ENCODE measurements around the gene IRF6. TPM values are rescaled to one million over a fixed set of nuclear protein-coding genes. Genes with fewer than 3 reads are reported as not detected.

Gene IRF6
- total RNA-seq, 4 donors from 2014 or later: 0.42 to 1.8 (median 1.4) TPM

DNA sequence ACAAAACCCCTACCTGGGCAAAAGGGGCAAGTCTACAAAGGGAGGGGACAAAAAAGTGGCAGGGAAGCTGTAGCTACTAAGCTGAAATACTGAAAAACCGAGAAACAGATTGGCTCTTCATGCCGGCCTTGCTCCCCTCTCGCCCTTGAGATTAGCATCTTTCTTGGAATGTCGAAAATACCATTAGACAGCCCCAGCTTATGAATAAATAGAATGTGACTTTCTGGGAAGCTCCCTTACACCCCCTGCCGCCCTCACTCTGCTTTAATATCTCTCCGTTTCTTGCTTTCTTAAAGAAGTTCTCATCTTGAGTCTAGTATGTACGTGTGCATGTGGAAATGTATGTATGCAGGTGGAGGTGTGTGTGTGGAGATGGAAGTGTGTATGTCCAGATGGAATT is 36.0 kb downstream of the IRF6 start:
- Histone ChIP-seq H3K27ac (peak overlapping the region in 3 of 4 donors; percentile 72 to 85 (median 76)), H3K36me3 (no peaks in the 10 kb centered on the region), H3K4me3 (peak overlapping the region in 1 of 4 donors; percentile 41), H3K27me3 (no peaks in the 10 kb centered on the region), H3K9me3 (no peaks in the 10 kb centered on the region), H3K4me1 (peaks cover 0 to 27% (median 26%) of the 10 kb centered on the region in 4 donors)
- TF ChIP-seq, protein P1, sequence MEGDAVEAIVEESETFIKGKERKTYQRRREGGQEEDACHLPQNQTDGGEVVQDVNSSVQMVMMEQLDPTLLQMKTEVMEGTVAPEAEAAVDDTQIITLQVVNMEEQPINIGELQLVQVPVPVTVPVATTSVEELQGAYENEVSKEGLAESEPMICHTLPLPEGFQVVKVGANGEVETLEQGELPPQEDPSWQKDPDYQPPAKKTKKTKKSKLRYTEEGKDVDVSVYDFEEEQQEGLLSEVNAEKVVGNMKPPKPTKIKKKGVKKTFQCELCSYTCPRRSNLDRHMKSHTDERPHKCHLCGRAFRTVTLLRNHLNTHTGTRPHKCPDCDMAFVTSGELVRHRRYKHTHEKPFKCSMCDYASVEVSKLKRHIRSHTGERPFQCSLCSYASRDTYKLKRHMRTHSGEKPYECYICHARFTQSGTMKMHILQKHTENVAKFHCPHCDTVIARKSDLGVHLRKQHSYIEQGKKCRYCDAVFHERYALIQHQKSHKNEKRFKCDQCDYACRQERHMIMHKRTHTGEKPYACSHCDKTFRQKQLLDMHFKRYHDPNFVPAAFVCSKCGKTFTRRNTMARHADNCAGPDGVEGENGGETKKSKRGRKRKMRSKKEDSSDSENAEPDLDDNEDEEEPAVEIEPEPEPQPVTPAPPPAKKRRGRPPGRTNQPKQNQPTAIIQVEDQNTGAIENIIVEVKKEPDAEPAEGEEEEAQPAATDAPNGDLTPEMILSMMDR (IDR thresholded peaks at IDR 0.05): no peak
- TF ChIP-seq POLR2A (IDR thresholded peaks at IDR 0.05) (no peak), EP300 (IDR thresholded peaks at IDR 0.05) (no peak)
- WGBS, 2 donors: 44 to 52% methylated on average over 7 of the region's 7 CpGs
- no peak for DNase-seq (ENCODE audit: low spot score in 2 of 2)

DNA sequence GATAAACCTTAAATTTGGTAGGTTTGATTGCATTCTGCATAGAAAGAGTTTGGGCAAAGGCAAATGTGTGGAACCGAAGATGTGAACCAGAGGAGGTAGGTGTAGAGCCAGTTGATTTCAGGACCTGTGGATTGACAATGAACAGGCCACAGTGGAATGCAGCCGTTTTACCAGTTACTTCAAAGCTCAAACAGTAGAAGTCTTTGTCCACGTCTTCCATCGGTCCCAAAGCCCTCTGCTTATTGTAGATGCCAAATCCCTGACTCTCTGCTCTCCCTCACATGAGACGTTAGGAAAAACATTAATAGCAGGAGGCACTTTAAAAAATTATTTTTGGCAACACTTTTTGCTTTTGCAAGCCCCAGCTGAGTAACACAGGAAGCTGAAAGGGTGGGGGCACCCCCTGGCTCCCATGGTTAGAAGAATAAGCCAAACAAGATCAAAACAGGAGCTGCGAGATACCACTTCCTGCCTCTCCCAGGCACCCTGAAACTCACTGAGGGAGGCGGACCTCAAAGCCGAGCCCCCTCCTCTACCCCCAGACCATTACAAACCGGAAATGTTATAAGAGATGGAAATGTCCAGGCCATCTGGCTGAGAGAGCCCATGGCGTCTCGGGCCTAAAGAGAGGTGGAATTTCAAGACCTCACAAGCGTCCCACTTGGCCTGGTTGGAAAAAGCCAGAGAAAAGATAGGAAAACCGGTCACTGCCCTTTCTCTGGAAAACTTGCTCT is 36.6 kb downstream of the IRF6 start:
- Histone ChIP-seq H3K4me1 (peaks cover 0 to 27% (median 25%) of the 10 kb centered on the region in 4 donors), H3K27ac (peak overlapping the region in 3 of 4 donors; percentile 72 to 85 (median 76)), H3K9me3 (no peaks in the 10 kb centered on the region), H3K36me3 (no peaks in the 10 kb centered on the region), H3K4me3 (peak overlapping the region in 2 of 4 donors; percentile 4 to 41), H3K27me3 (no peaks in the 10 kb centered on the region)
- WGBS, 2 donors: 18 to 20% methylated on average over 13 of the region's 13 CpGs
- DNase-seq (ENCODE audit: low spot score in 2 of 2): peak; percentile 46 to 64
- no peak for TF ChIP-seq POLR2A (IDR thresholded peaks at IDR 0.05)
- TF ChIP-seq EP300 (IDR thresholded peaks at IDR 0.05): peak in 1 of 2 donors; percentile 71
- TF ChIP-seq, protein P1 (IDR thresholded peaks at IDR 0.05): no peak

DNA sequence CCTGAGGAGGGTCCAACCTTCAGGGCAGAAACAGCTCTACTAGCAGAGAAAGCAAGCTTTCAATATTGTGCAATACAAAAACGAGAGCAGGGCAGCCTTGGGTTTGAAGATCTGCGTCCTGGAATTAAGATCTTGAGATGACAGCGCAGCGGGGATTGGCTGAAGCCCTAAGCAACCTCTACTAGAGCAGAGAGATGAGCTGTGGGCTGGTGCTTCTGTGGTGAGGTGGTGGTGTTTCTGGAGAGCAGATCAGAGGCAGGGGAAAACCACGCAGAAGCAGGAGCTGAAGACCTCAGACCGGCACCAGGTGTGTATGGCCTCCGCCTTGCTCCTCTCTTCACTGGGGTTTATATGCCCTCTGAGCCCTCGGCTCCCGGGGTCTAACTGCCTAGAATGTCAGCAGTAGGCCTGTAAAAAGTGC is 37.6 kb downstream of the IRF6 start:
- Histone ChIP-seq H3K27me3 (no peaks in the 10 kb centered on the region), H3K4me1 (peaks cover 0 to 27% (median 25%) of the 10 kb centered on the region in 4 donors), H3K36me3 (no peaks in the 10 kb centered on the region), H3K27ac (peak overlapping the region in 3 of 4 donors; percentile 72 to 85 (median 76)), H3K4me3 (peak overlapping the region in 2 of 4 donors; percentile 4 to 41), H3K9me3 (no peaks in the 10 kb centered on the region)
- no peak for DNase-seq (ENCODE audit: low spot score in 2 of 2)
- TF ChIP-seq, protein P1 (IDR thresholded peaks at IDR 0.05): no peak
- TF ChIP-seq POLR2A (IDR thresholded peaks at IDR 0.05) (no peak), EP300 (IDR thresholded peaks at IDR 0.05) (no peak)
- WGBS, 2 donors: 80 to 85% methylated on average over 9 of the region's 9 CpGs

DNA sequence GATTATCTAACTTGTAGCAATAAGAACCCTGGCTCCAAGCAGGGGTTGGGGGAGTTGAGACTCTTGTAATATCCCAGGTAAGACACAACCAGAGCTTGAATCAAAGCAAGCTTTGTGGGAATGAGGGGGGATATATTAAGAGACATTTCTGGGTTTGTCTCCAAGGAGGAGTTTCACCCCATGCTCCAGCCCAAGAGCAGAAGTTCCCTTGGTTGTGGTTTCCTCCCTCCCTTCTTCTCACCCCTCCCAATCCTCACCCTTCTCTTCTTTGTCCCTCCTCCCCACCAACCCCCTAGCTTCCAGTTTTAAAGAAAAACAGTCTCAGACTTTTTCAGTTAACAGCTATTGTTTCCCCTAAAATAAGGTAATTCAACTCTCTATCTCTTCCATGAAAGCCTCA is 38.2 kb downstream of the IRF6 start:
- no peaks in the 10 kb centered on the region for H3K36me3 ChIP-seq
- no peaks in the 10 kb centered on the region for H3K27me3 ChIP-seq
- DNase-seq (ENCODE audit: low spot score in 2 of 2): no peak
- no peaks in the 10 kb centered on the region for H3K9me3 ChIP-seq
- H3K27ac ChIP-seq: peak overlapping the region in 3 of 4 donors; percentile 29 to 85 (median 72)
- no peak for TF ChIP-seq POLR2A (IDR thresholded peaks at IDR 0.05)
- no peak for TF ChIP-seq EP300 (IDR thresholded peaks at IDR 0.05)
- TF ChIP-seq, protein P1 (IDR thresholded peaks at IDR 0.05): no peak
- H3K4me3 ChIP-seq: no peak overlapping the region
- H3K4me1 ChIP-seq: peaks cover 0 to 27% (median 25%) of the 10 kb centered on the region in 4 donors

DNA sequence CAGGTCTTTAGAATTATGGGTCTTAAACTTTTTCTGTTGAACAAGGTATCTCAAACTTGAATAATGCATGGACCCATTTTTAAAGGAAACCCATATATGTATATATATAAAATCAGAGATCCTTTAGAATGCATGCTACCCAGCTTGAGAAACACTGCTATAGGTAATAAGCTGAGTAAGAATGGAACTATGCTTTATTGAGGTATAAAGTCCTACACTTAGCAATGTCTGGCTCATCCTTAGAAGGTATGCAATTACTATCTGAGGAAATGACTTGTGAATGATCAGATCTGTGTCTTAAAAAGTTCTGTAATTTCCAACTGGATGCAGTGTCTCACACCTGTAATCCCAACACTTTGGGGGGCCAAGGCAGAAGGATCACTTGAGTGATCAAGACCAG is 38.8 kb downstream of the IRF6 start:
- DNase-seq (ENCODE audit: low spot score in 2 of 2): no peak
- H3K27ac ChIP-seq: no peak overlapping the region
- peaks cover 0 to 27% (median 25%) of the 10 kb centered on the region in 4 donors for H3K4me1 ChIP-seq
- H3K36me3 ChIP-seq: no peaks in the 10 kb centered on the region
- TF ChIP-seq POLR2A (IDR thresholded peaks at IDR 0.05): no peak
- no peak for TF ChIP-seq EP300 (IDR thresholded peaks at IDR 0.05)
- TF ChIP-seq, protein P1 (IDR thresholded peaks at IDR 0.05): no peak
- no peak overlapping the region for H3K4me3 ChIP-seq
- H3K9me3 ChIP-seq: no peaks in the 10 kb centered on the region
- H3K27me3 ChIP-seq: no peaks in the 10 kb centered on the region

All from tibial nerve (tissue), 4 donors.